COLO668 (cell line): Measurements from ENCODE around the gene PLA2G4E.

Source experiments
- DNase-seq: peaks from one replicate; lab custom pipeline; 2025; ENCODE audit not compliant: unreplicated experiment; lab: John Stamatoyannopoulos, UW

The PLA2G4E gene

GRCh38 chr15:41939986-41940385, 80.9 kb downstream of the PLA2G4E start:
- DNase-seq, result no peak

GRCh38 chr15:41937568-41937923, 83.3 kb downstream of the PLA2G4E start:
- DNase-seq, result no peak

GRCh38 chr15:41936649-41937567, 83.9 kb downstream of the PLA2G4E start:
- no peak for DNase-seq

GRCh38 chr15:41936155-41936554, 84.7 kb downstream of the PLA2G4E start:
- DNase-seq, result no peak

GRCh38 chr15:41935566-41936020, 85.2 kb downstream of the PLA2G4E start:
- DNase-seq, result no peak

GRCh38 chr15:41934843-41935242, 86.0 kb downstream of the PLA2G4E start:
- DNase-seq, result no peak

GRCh38 chr15:41933771-41934170, 87.1 kb downstream of the PLA2G4E start:
- no peak for DNase-seq

- no peak for DNase-seq
Observed at GRCh38 chr15:41933326-41933725, 87.5 kb downstream of the PLA2G4E start.

- DNase-seq, result no peak
Observed at GRCh38 chr15:41932511-41933289, 88.1 kb downstream of the PLA2G4E start.

GRCh38 chr15:41932101-41932500, 88.7 kb downstream of the PLA2G4E start:
- DNase-seq, result no peak
